IMR-90 (cell line): ENCODE measurements around the gene PDXK. TPM values are rescaled to one million over a fixed set of nuclear protein-coding genes. Genes with fewer than 3 reads are reported as not detected.

ENCODE experiments used
- ATAC-seq: fragments of 200-7000 bp; cut with Tn5 transposase; 2 replicates; pipeline ENCODE4 v1.9.1; 2020; ENCODE audit warnings: low read depth, mild to moderate bottlenecking, moderate library complexity
- BruUV-seq: library from RNA; stranded (reverse); fragments of 400-500 nt; replicated peaks from 2 replicates; lab custom pipeline; 2021; lab: Mats Ljungman, UMichigan
- CTCF ChIA-PET: fragments of 300-600 bp; formaldehyde crosslinking; extraction: SDS; loops from one replicate; lab custom pipeline; 2021; ENCODE audit warnings: antibody characterized with exemption; lab: Yijun Ruan, JAX
- POLR2A ChIA-PET: fragments of 300-600 bp; sonication (Branson Sonifier 250); formaldehyde crosslinking; loops from one replicate; lab custom pipeline; 2022; ENCODE audit warnings: antibody characterized with exemption; ENCODE audit not compliant: unreplicated experiment; lab: Charles Lee
- DNase-seq: peaks from one replicate; pipeline ENCODE4 v3.0.0; 2013
- H2AFZ ChIP-seq: replicated peaks from 2 replicates; pipeline ENCODE3; 2013; ENCODE audit warnings: low read length, mild to moderate bottlenecking; ENCODE audit not compliant: poor library complexity
- H2AK5ac ChIP-seq: 2 replicates; pipeline ENCODE4 v1.6.1; 2013; ENCODE audit warnings: low read depth, low read length, inconsistent platforms
- H2AK9ac ChIP-seq: replicated peaks from 2 replicates; pipeline ENCODE3; 2013; ENCODE audit warnings: mild to moderate bottlenecking, low read depth, low read length, moderate library complexity; ENCODE audit not compliant: poor library complexity
- H2BK120ac ChIP-seq: 2 replicates; pipeline ENCODE4 v1.6.1; 2013; ENCODE audit warnings: low read depth, low read length, inconsistent platforms
- H2BK15ac ChIP-seq: 3 replicates; pipeline ENCODE4 v1.6.1; 2013; ENCODE audit warnings: low read depth, low read length, inconsistent platforms
- H2BK20ac ChIP-seq: 2 replicates; pipeline ENCODE4 v1.6.1; 2013; ENCODE audit warnings: low read depth, mild to moderate bottlenecking, inconsistent platforms, low read length, moderate library complexity
- H2BK5ac ChIP-seq: 2 replicates; pipeline ENCODE4 v1.6.1; 2013; ENCODE audit warnings: mild to moderate bottlenecking, low read depth, low read length, inconsistent platforms; ENCODE audit not compliant: poor library complexity, severe bottlenecking
- H3K14ac ChIP-seq: replicated peaks from 2 replicates; pipeline ENCODE4 v1.6.1; 2013; ENCODE audit warnings: low read depth, low read length, inconsistent platforms
- H3K18ac ChIP-seq: 2 replicates; pipeline ENCODE4 v1.6.1; 2013; ENCODE audit warnings: low read depth, low read length, control low read depth
- H3K23ac ChIP-seq: 2 replicates; pipeline ENCODE4 v1.6.1; 2013; ENCODE audit warnings: low read depth, low read length, inconsistent platforms
- H3K27ac ChIP-seq: 2 replicates; pipeline ENCODE4 v1.5.1; 2013; ENCODE audit warnings: mild to moderate bottlenecking, control low read depth, low read length; ENCODE audit not compliant: insufficient read depth
- H3K27me3 ChIP-seq: 2 replicates; pipeline ENCODE4 v1.6.1; 2013; ENCODE audit warnings: low read length; ENCODE audit not compliant: control insufficient read depth, insufficient read depth
- H3K36me3 ChIP-seq: 2 replicates; pipeline ENCODE4 v1.6.1; 2013; ENCODE audit warnings: low read length, mixed read lengths; ENCODE audit not compliant: control insufficient read depth, insufficient read depth
- H3K4ac ChIP-seq: 2 replicates; pipeline ENCODE4 v1.6.1; 2013; ENCODE audit warnings: low read depth, low read length, inconsistent platforms
- H3K4me1 ChIP-seq: 2 replicates; pipeline ENCODE4 v1.6.1; 2013; ENCODE audit warnings: low read length, mixed read lengths; ENCODE audit not compliant: control insufficient read depth, insufficient read depth
- H3K4me2 ChIP-seq: 2 replicates; pipeline ENCODE4 v1.6.1; 2013; ENCODE audit warnings: low read depth, mild to moderate bottlenecking, control low read depth, low read length, moderate library complexity
- H3K4me3 ChIP-seq: 2 replicates; pipeline ENCODE4 v1.5.1; 2013; ENCODE audit warnings: low read depth, mild to moderate bottlenecking, control low read depth, low read length, moderate library complexity; ENCODE audit not compliant: insufficient read depth
- H3K56ac ChIP-seq: 2 replicates; pipeline ENCODE4 v1.6.1; 2013; ENCODE audit warnings: low read length, inconsistent platforms; ENCODE audit not compliant: insufficient read depth; ENCODE audit errors: extremely low read depth
- H3K79me1 ChIP-seq, 2 experiments: 2 replicates each; pipeline ENCODE4 v1.6.1; 2013; ENCODE audit warnings: low read length in 2 of 2, inconsistent platforms in 1 of 2, low read depth in 1 of 2
- H3K9ac ChIP-seq: 2 replicates; pipeline ENCODE4 v1.6.1; 2013; ENCODE audit warnings: low read depth, low read length, control low read depth
- H3K9me1 ChIP-seq: 2 replicates; pipeline ENCODE4 v1.6.1; 2013; ENCODE audit warnings: low read length, inconsistent platforms; ENCODE audit not compliant: insufficient read depth
- H3K9me3 ChIP-seq: 2 replicates; pipeline ENCODE4 v1.6.1; 2013; ENCODE audit warnings: low read length; ENCODE audit not compliant: control insufficient read depth, insufficient read depth
- H4K20me1 ChIP-seq: 2 replicates; pipeline ENCODE4 v1.6.1; 2013; ENCODE audit warnings: low read length, inconsistent platforms; ENCODE audit not compliant: insufficient read depth
- H4K5ac ChIP-seq: 2 replicates; pipeline ENCODE4 v1.6.1; 2013; ENCODE audit warnings: mild to moderate bottlenecking, low read depth, low read length, control low read depth
- H4K8ac ChIP-seq, 2 experiments: 2 replicates each; pipeline ENCODE4 v1.6.1; 2013; ENCODE audit warnings: low read depth in 2 of 2, low read length in 2 of 2, control low read depth in 1 of 2, inconsistent platforms in 1 of 2
- H4K91ac ChIP-seq: 2 replicates; pipeline ENCODE4 v1.6.1; 2013; ENCODE audit warnings: low read depth, low read length, inconsistent platforms; ENCODE audit not compliant: insufficient read depth
- BHLHE40 ChIP-seq: fragments of 150-350 bp; IDR thresholded peaks from 2 replicates; pipeline ENCODE4 v1.6.1; 2016; ENCODE audit warnings: mild to moderate bottlenecking, low read depth, low read length
- CEBPB ChIP-seq: IDR thresholded peaks from 2 replicates; pipeline ENCODE4 v1.6.1; 2012; ENCODE audit warnings: low read depth, low read length, improper control_type of control experiment
- CHD1 ChIP-seq: IDR thresholded peaks from 2 replicates; pipeline ENCODE4 v1.6.1; 2012; ENCODE audit warnings: low read depth, low read length, improper control_type of control experiment
- MAZ ChIP-seq: IDR thresholded peaks from 2 replicates; pipeline ENCODE4 v1.6.1; 2012; ENCODE audit warnings: low read depth, mild to moderate bottlenecking, low read length, improper control_type of control experiment, moderate library complexity, borderline replicate concordance
- RCOR1 ChIP-seq: IDR thresholded peaks from 2 replicates; pipeline ENCODE4 v1.6.1; 2012; ENCODE audit warnings: mild to moderate bottlenecking, low read length, improper control_type of control experiment; ENCODE audit not compliant: insufficient replicate concordance
- SMC3 ChIP-seq: fragments of 150-350 bp; IDR thresholded peaks from 2 replicates; pipeline ENCODE4 v1.6.1; 2016; ENCODE audit warnings: low read depth, mild to moderate bottlenecking, antibody characterized with exemption, low read length, moderate library complexity
- WGBS, 2 experiments: methylation state at CpG; one replicate each; pipeline versions ENCODE4 v1.1.5 to v1.1.7; 2013; ENCODE audit warnings: missing lambda C conversion rate in 2 of 2; ENCODE audit not compliant: insufficient read length in 1 of 2; ENCODE audit errors: extremely low coverage in 2 of 2; 5-methylcytosine and 5-hydroxymethylcytosine counted together
- dilution Hi-C: fragments of 300-500 bp; cut with HindIII; formaldehyde crosslinking; loops from one replicate; pipeline ENCODE4 v1.14.3; 2018; ENCODE audit warnings: low sequenced_read_pairs; ENCODE audit not compliant: unreplicated experiment
- in situ Hi-C: fragments of 300-500 bp; cut with MboI; formaldehyde crosslinking; loops from 3 replicates; pipeline ENCODE4 v1.14.3; 2019; ENCODE audit warnings: low sequenced_read_pairs, inconsistent platforms, mixed read lengths
- intact Hi-C: fragments of 100-400 bp; cut with micrococcal nuclease; formaldehyde crosslinking; loops from 2 replicates; pipeline ENCODE4 v1.10.0; 2022
- polyA plus RNA-seq, 3 experiments: library from polyadenylated mRNA; depleted of rRNA; stranded (reverse); fragments of >200 nt; gene quantifications; 2 replicates each; pipeline ENCODE4 v1.2.3, GENCODE V29; 2012; ENCODE audit warnings: low replicate concordance in 1 of 3
- total RNA-seq: library from RNA; depleted of rRNA; stranded (reverse); fragments of >200 nt; gene quantifications from 2 replicates; pipeline ENCODE4 v1.2.3, GENCODE V29; 2012

Gene PDXK
- total and polyA plus RNA-seq, 2 of the 4 experiments (the other 2 are of a cell fraction), result 155 to 312 TPM

- no peak for TF ChIP-seq CEBPB
- no peak for TF ChIP-seq CHD1
- TF ChIP-seq SMC3, result no peak
Measured at GRCh38 chr21:43688906-43689305, 30.0 kb upstream of the PDXK start (continued).

GRCh38 chr21:43689556-43690337 lies 29.2 kb upstream of the PDXK start:
- dilution Hi-C loops (no loop called here), intact Hi-C loops (no loop called here)

More at GRCh38 chr21:43689556-43690337, 29.2 kb upstream of the PDXK start:
- Histone ChIP-seq H4K5ac (no peak overlapping the region), H2BK120ac (no peak overlapping the region), H3K9me1 (no peaks in the 10 kb centered on the region; the same call in 1 of the 2 replicates), H2AFZ (no peak overlapping the region), H2BK5ac (no peak overlapping the region), H3K14ac (no peak overlapping the region), H3K9me3 (no peaks in the 10 kb centered on the region), H4K20me1 (no peaks in the 10 kb centered on the region), H3K23ac (no peak overlapping the region), H3K79me1 (0 out of 4 replicates have a peak, but pooled peaks cover 0 to 3% of the 10 kb centered on the region in 2 experiments), H3K4me2 (no peak overlapping the region), H4K91ac (no peak overlapping the region), H3K27ac (no peak overlapping the region), H2BK20ac (no peak overlapping the region), H3K4ac (no peak overlapping the region), H3K27me3 (no peaks in the 10 kb centered on the region), H2AK9ac (no peak overlapping the region), H4K8ac (no peak overlapping the region), H2AK5ac (no peak overlapping the region), H3K56ac (no peak overlapping the region), H3K9ac (no peak overlapping the region), H2BK15ac (no peak overlapping the region), H3K36me3 (peaks cover 79% of the 10 kb centered on the region), H3K18ac (no peak overlapping the region), H3K4me1 (no peaks in the 10 kb centered on the region), H3K4me3 (no peak overlapping the region)
- in situ Hi-C loops, result no loop called here
- 73% methylated on average over 2 of the region's 32 CpGs; no CpG with 5 or more reads in 1 of the 2 experiments for WGBS, 2 experiments
- ChIA-PET POLR2A (no interaction called here), CTCF (no interaction called here)
- no peak for DNase-seq
- no TSS peak for BruUV-seq
- no peak for TF ChIP-seq BHLHE40
- TF ChIP-seq RCOR1, result no peak
- TF ChIP-seq MAZ, result no peak
- ATAC-seq, result no peak
